Neural progenitor cell (in vitro differentiated cells): ENCODE measurements around the gene CERS6. TPM values are rescaled to one million over a fixed set of nuclear protein-coding genes. Genes with fewer than 3 reads are reported as not detected.

Experiments
- DNase-seq: peaks from one replicate; pipeline ENCODE4 v3.0.0-alpha.2; 2016; ENCODE audit warnings: low spot score
- H2AFZ ChIP-seq: fragments of 200-600 bp; sonication (generic); replicated peaks from 2 replicates; pipeline ENCODE4 v1.6.1; 2016; ENCODE audit warnings: antibody characterized with exemption
- H3F3A ChIP-seq: fragments of 200-600 bp; sonication (generic); 2 replicates; pipeline ENCODE4 v1.6.1; 2016; ENCODE audit warnings: antibody characterized with exemption, low read depth
- H3K27ac ChIP-seq: fragments of 200-600 bp; sonication (generic); 2 replicates; pipeline ENCODE4 v1.5.1; 2016; ENCODE audit warnings: mild to moderate bottlenecking
- H3K27me3 ChIP-seq: fragments of 200-600 bp; sonication (generic); 2 replicates; pipeline ENCODE4 v1.6.1; 2016; ENCODE audit warnings: mild to moderate bottlenecking, moderate library complexity
- H3K36me3 ChIP-seq: fragments of 200-600 bp; sonication (generic); 2 replicates; pipeline ENCODE4 v1.5.1; 2016
- H3K4me1 ChIP-seq: fragments of 200-600 bp; sonication (generic); 2 replicates; pipeline ENCODE4 v1.6.1; 2016; ENCODE audit warnings: mixed run types
- H3K4me2 ChIP-seq: fragments of 200-600 bp; sonication (generic); 2 replicates; pipeline ENCODE4 v1.6.1; 2016
- H3K4me3 ChIP-seq: fragments of 200-600 bp; sonication (generic); 2 replicates; pipeline ENCODE4 v1.5.1; 2016
- H3K79me2 ChIP-seq: fragments of 200-600 bp; sonication (generic); 2 replicates; pipeline ENCODE4 v1.6.1; 2016; ENCODE audit warnings: low read depth
- H3K9ac ChIP-seq: fragments of 200-600 bp; sonication (generic); 2 replicates; pipeline ENCODE4 v1.6.1; 2016
- H3K9me3 ChIP-seq: fragments of 200-600 bp; sonication (generic); 2 replicates; pipeline ENCODE4 v1.5.1; 2016; ENCODE audit warnings: low read depth
- H4K20me1 ChIP-seq: fragments of 200-600 bp; sonication (generic); 2 replicates; pipeline ENCODE4 v1.6.1; 2016; ENCODE audit warnings: low read depth
- H3K27ac Mint-ChIP-seq: 3 replicates; pipeline ENCODE4 v1.8.0; 2021; ENCODE audit warnings: mixed read lengths
- H3K27me3 Mint-ChIP-seq: 2 replicates; pipeline ENCODE4 v1.8.0; 2022; ENCODE audit warnings: low read depth, mild to moderate bottlenecking, inconsistent platforms, moderate library complexity, mixed read lengths; ENCODE audit not compliant: insufficient read depth
- H3K36me3 Mint-ChIP-seq: 3 replicates; pipeline ENCODE4 v1.8.0; 2021; ENCODE audit warnings: mixed read lengths
- H3K4me1 Mint-ChIP-seq: 3 replicates; pipeline ENCODE4 v1.8.0; 2021; ENCODE audit warnings: mixed read lengths
- H3K4me3 Mint-ChIP-seq: 3 replicates; pipeline ENCODE4 v1.8.0; 2021; ENCODE audit warnings: mild to moderate bottlenecking, moderate library complexity, mixed read lengths
- H3K9me3 Mint-ChIP-seq: 3 replicates; pipeline ENCODE4 v1.8.0; 2020; ENCODE audit warnings: mixed read lengths
- CTCF ChIP-seq: fragments of 200-600 bp; sonication (generic); IDR thresholded peaks from 2 replicates; pipeline ENCODE4 v1.5.1; 2017; ENCODE audit warnings: antibody characterized with exemption, mild to moderate bottlenecking
- EZH2 ChIP-seq: fragments of 200-600 bp; sonication (generic); IDR thresholded peaks from 2 replicates; pipeline ENCODE4 v1.6.1; 2017; ENCODE audit warnings: antibody characterized with exemption, mild to moderate bottlenecking, moderate library complexity
- EZH2phosphoT487 ChIP-seq: fragments of 200-600 bp; sonication (generic); IDR thresholded peaks from 2 replicates; pipeline ENCODE4 v1.6.1; 2017; ENCODE audit warnings: antibody characterized with exemption
- total RNA-seq: library from RNA; depleted of rRNA; stranded (reverse); fragments of >200 nt; gene quantifications from 2 replicates; pipeline ENCODE4 v1.2.3, GENCODE V29; 2015; ENCODE audit warnings: low replicate concordance

CERS6 gene
- total RNA-seq, 1 donor from 2014 or later, result 50.8 TPM

DNA sequence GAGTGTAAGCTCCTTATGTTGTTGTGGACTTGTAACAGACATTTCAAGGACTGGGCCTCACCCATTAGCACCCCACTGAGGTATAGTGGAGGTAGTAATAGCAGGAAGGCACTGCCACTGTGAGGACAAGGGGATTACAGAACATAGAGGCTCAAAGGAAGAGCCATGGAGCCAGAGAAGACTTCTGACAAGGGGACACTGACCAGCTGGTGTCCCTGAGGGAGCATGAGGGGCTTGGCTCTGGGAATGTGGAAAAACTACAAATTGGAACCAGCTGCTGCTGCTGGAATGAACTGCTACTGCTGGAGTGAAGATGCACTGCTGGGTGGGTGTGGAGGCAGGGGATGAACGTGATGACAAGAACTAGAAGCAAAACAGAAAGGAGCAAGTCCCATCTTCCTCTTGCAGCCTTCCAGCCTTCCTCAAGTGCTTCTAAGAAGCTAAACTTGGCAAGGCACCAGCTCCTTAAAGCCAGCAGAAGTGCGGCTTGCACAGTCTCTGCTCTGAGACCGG, 179.0 kb downstream of the CERS6 start:
- Mint-ChIP-seq H3K36me3 (no peaks in the 10 kb centered on the region), H3K4me3 (no peak overlapping the region), H3K9me3 (no peaks in the 10 kb centered on the region), H3K4me1 (peaks cover 24% of the 10 kb centered on the region), H3K27me3 (no peaks in the 10 kb centered on the region), H3K27ac (peak overlapping the region; percentile 36)
- Histone ChIP-seq H2AFZ (no peak overlapping the region), H3K9me3 (no peaks in the 10 kb centered on the region), H3K4me2 (peak overlapping the region; percentile 52), H3F3A (peaks cover 60% of the 10 kb centered on the region), H3K4me3 (no peak overlapping the region), H3K9ac (no peak overlapping the region), H3K4me1 (peaks cover 53% of the 10 kb centered on the region), H4K20me1 (peaks cover 9% of the 10 kb centered on the region), H3K36me3 (no peaks in the 10 kb centered on the region), H3K27me3 (no peaks in the 10 kb centered on the region), H3K79me2 (peaks cover 27% of the 10 kb centered on the region), H3K27ac (peak overlapping the region; percentile 63)
- DNase-seq, result peak; percentile 57
- no peak for TF ChIP-seq EZH2phosphoT487
- no peak for TF ChIP-seq EZH2
- TF ChIP-seq CTCF, result no peak

DNA sequence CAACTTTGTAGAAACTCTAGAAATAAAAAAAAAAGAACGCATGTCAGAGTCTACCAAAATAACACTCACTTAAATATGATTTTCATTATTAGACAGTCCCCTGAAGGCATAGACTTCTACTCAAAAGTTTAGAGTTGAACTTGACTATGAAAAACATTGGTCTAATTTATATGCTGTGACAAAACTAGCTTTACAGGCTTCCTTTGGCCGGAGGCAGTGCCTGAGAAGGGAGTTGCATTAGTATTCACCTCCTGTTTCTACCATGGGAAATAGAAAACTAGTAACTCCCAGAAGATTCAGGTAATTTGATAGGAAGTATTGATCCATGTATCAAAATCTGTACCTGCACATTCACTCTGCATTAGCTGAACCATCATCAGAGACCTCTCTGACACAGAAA, 182.9 kb downstream of the CERS6 start:
- Mint-ChIP-seq H3K27me3 (no peaks in the 10 kb centered on the region), H3K4me3 (no peak overlapping the region), H3K27ac (no peak overlapping the region), H3K36me3 (no peaks in the 10 kb centered on the region), H3K9me3 (no peaks in the 10 kb centered on the region), H3K4me1 (peaks cover 20% of the 10 kb centered on the region)
- H3K79me2 ChIP-seq, result peaks cover 62% of the 10 kb centered on the region
- peak overlapping the region; percentile 49 for H3K4me2 ChIP-seq
- H3K9me3 ChIP-seq, result no peaks in the 10 kb centered on the region
- H3K36me3 ChIP-seq, result no peaks in the 10 kb centered on the region
- TF ChIP-seq EZH2 (no peak), EZH2phosphoT487 (no peak), CTCF (no peak)
- H3K4me3 ChIP-seq, result no peak overlapping the region
- H2AFZ ChIP-seq, result no peak overlapping the region
- peaks cover 60% of the 10 kb centered on the region for H3K4me1 ChIP-seq
- no peak overlapping the region for H3K9ac ChIP-seq
- H3K27ac ChIP-seq, result no peak overlapping the region
- no peaks in the 10 kb centered on the region for H3K27me3 ChIP-seq
- H4K20me1 ChIP-seq, result peaks cover 9% of the 10 kb centered on the region
- peaks cover 30% of the 10 kb centered on the region for H3F3A ChIP-seq
- DNase-seq, result no peak

- H3K27ac ChIP-seq, result no peak overlapping the region
- H3K27ac Mint-ChIP-seq, result peak overlapping the region; percentile 68
- H3K36me3 ChIP-seq, result no peaks in the 10 kb centered on the region
- H3K4me1 ChIP-seq, result peaks cover 60% of the 10 kb centered on the region
- no peak for TF ChIP-seq EZH2
- peaks cover 25% of the 10 kb centered on the region for H3F3A ChIP-seq
- H3K9me3 Mint-ChIP-seq, result no peaks in the 10 kb centered on the region
- no peak overlapping the region for H3K4me3 ChIP-seq
- H3K4me2 ChIP-seq, result peak overlapping the region; percentile 49
- no peak overlapping the region for H2AFZ ChIP-seq
- peak; percentile 43 for DNase-seq
- peaks cover 9% of the 10 kb centered on the region for H4K20me1 ChIP-seq
- H3K9me3 ChIP-seq, result no peaks in the 10 kb centered on the region
- H3K27me3 ChIP-seq, result no peaks in the 10 kb centered on the region
- no peaks in the 10 kb centered on the region for H3K36me3 Mint-ChIP-seq
- peaks cover 62% of the 10 kb centered on the region for H3K79me2 ChIP-seq
- H3K27me3 Mint-ChIP-seq, result no peaks in the 10 kb centered on the region
- peaks cover 20% of the 10 kb centered on the region for H3K4me1 Mint-ChIP-seq
- H3K4me3 Mint-ChIP-seq, result no peak overlapping the region
- no peak overlapping the region for H3K9ac ChIP-seq
Observed at GRCh38 chr2:168639441-168639898, 183.4 kb downstream of the CERS6 start.

GRCh38 chr2:168640039-168640438, 184.0 kb downstream of the CERS6 start:
- Mint-ChIP-seq H3K9me3 (no peaks in the 10 kb centered on the region), H3K4me1 (peaks cover 17% of the 10 kb centered on the region), H3K27ac (no peak overlapping the region), H3K27me3 (peaks cover 2% of the 10 kb centered on the region), H3K4me3 (no peak overlapping the region), H3K36me3 (no peaks in the 10 kb centered on the region)
- H2AFZ ChIP-seq, result no peak overlapping the region
- no peaks in the 10 kb centered on the region for H3K36me3 ChIP-seq
- H3K9ac ChIP-seq, result no peak overlapping the region
- H3K9me3 ChIP-seq, result no peaks in the 10 kb centered on the region
- no peaks in the 10 kb centered on the region for H3K27me3 ChIP-seq
- peaks cover 20% of the 10 kb centered on the region for H3F3A ChIP-seq
- TF ChIP-seq EZH2phosphoT487, result no peak
- no peak for TF ChIP-seq EZH2
- TF ChIP-seq CTCF, result no peak
- H4K20me1 ChIP-seq, result peaks cover 9% of the 10 kb centered on the region
- H3K4me1 ChIP-seq, result peaks cover 57% of the 10 kb centered on the region
- H3K27ac ChIP-seq, result no peak overlapping the region
- H3K4me3 ChIP-seq, result no peak overlapping the region
- no peak overlapping the region for H3K4me2 ChIP-seq
- DNase-seq, result no peak
- H3K79me2 ChIP-seq, result peaks cover 62% of the 10 kb centered on the region
